Measurements from ENCODE around the gene KCMF1.

Gene KCMF1

DNA sequence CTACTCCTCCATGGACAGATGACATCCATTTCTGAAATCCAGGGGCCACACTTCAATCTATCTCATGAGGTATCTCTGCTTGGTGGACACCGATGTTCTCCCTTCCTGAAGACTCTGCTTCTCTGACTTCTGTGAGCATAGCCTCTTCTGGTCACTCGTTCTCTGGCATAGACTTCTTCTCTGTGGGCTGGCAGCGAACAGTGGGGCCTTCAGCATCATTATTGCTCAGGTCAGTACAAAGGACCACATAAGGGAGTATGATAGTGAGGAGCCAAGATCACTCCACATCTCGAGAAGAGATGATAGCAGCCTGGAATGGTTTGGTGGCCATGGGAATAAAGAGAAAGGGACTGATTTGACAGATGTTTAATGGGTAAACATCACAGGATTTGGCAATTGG, 8.0 kb upstream of the KCMF1 start:
- H4K20me1 ChIP-seq (ENCODE audit: insufficient read depth): no peaks in the 10 kb centered on the region
- no peak overlapping the region for H3K4me2 ChIP-seq
- TF ChIP-seq, protein P1, sequence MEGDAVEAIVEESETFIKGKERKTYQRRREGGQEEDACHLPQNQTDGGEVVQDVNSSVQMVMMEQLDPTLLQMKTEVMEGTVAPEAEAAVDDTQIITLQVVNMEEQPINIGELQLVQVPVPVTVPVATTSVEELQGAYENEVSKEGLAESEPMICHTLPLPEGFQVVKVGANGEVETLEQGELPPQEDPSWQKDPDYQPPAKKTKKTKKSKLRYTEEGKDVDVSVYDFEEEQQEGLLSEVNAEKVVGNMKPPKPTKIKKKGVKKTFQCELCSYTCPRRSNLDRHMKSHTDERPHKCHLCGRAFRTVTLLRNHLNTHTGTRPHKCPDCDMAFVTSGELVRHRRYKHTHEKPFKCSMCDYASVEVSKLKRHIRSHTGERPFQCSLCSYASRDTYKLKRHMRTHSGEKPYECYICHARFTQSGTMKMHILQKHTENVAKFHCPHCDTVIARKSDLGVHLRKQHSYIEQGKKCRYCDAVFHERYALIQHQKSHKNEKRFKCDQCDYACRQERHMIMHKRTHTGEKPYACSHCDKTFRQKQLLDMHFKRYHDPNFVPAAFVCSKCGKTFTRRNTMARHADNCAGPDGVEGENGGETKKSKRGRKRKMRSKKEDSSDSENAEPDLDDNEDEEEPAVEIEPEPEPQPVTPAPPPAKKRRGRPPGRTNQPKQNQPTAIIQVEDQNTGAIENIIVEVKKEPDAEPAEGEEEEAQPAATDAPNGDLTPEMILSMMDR (conservative IDR thresholded peaks at IDR 0.05; ENCODE audit: low read depth, low read length): no peak
- H3K4me1 ChIP-seq (ENCODE audit: low read depth, poor library complexity, severe bottlenecking): peaks cover 56% of the 10 kb centered on the region
- no peak overlapping the region for H3K9ac ChIP-seq
- H3K27me3 ChIP-seq (ENCODE audit: insufficient read depth, low read depth): no peaks in the 10 kb centered on the region
- no peak overlapping the region for H2AFZ ChIP-seq (ENCODE audit: low read depth)
- H3K27ac ChIP-seq: no peak overlapping the region; the same call in 1 of the 2 replicates
- H3K79me2 ChIP-seq (ENCODE audit: insufficient read depth, low read depth): peaks cover 23% of the 10 kb centered on the region
- peaks cover 9% of the 10 kb centered on the region; the same call in 1 of the 2 replicates for H3K36me3 ChIP-seq (ENCODE audit: insufficient read depth)
- no peak overlapping the region for H3K4me3 ChIP-seq (IDR thresholded peaks at IDR 0.05; ENCODE audit: insufficient read depth, low read depth, low read length)

DNA sequence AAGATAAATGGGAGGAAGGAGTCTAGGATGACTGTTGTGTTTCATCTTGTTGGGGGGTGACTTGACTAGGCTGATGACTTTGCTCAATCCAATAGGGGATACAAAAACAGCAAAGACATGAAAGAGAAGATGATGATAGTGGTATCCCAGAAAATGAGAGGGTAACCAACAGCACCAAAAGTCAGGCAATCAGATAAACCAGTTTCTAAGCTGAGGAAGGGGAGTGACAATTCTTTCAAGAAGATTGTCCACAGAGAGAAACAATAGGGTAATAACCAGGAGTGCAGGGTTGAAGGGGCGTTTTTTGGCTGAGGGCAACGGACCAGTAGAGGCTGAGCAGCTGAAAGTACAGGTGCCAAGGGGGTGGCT, 7.7 kb upstream of the KCMF1 start:
- H2AFZ ChIP-seq (ENCODE audit: low read depth): no peak overlapping the region
- no peaks in the 10 kb centered on the region for H4K20me1 ChIP-seq (ENCODE audit: insufficient read depth)
- H3K4me3 ChIP-seq (IDR thresholded peaks at IDR 0.05; ENCODE audit: insufficient read depth, low read depth, low read length): no peak overlapping the region
- H3K79me2 ChIP-seq (ENCODE audit: insufficient read depth, low read depth): peaks cover 27% of the 10 kb centered on the region
- H3K27ac ChIP-seq: no peak overlapping the region; the same call in 1 of the 2 replicates
- H3K27me3 ChIP-seq (ENCODE audit: insufficient read depth, low read depth): no peaks in the 10 kb centered on the region
- H3K9ac ChIP-seq: no peak overlapping the region
- peaks cover 56% of the 10 kb centered on the region for H3K4me1 ChIP-seq (ENCODE audit: low read depth, poor library complexity, severe bottlenecking)
- TF ChIP-seq, protein P1 (conservative IDR thresholded peaks at IDR 0.05; ENCODE audit: low read depth, low read length): no peak
- peaks cover 9% of the 10 kb centered on the region; the same call in 1 of the 2 replicates for H3K36me3 ChIP-seq (ENCODE audit: insufficient read depth)
- H3K4me2 ChIP-seq: no peak overlapping the region

DNA sequence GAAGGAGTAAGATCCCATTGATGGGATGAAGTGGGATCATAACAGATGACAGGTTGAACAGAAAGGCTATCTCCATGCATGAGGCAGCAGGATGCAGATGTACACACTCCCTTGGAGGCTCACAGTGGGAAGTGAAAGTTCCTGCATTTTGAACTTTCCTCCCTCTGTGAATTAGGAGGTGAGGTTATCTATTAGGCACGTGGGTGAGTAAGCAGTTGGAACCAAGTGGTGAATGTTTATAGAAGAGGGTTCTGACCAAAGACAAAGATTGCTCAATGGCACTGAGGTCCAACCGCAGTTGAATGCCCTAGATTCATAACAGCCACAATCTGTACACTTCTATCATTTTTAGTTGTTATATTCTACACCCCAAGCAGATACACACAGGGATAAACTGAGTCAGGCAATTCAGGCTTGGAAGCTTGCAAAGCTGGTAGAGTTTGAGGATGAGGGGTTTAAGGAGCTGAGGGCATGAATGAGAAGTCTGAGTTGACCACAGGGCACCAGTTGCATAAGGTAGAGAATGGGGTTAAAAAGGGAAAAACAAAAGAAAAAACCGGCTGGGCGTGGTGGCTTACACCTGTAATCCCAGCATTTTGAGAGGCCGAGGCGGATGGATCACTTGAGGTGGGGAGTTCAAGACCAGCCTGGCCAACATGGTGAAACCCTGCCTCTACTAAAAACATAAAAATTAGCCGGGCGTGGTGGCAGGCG, 7.1 kb upstream of the KCMF1 start:
- Histone ChIP-seq H3K27ac (no peak overlapping the region), H2AFZ (ENCODE audit: low read depth) (no peak overlapping the region), H3K4me2 (no peak overlapping the region), H3K4me1 (ENCODE audit: low read depth, poor library complexity, severe bottlenecking) (peaks cover 56% of the 10 kb centered on the region), H3K79me2 (ENCODE audit: insufficient read depth, low read depth) (peaks cover 32% of the 10 kb centered on the region), H3K9ac (no peak overlapping the region), H3K4me3 (IDR thresholded peaks at IDR 0.05; ENCODE audit: insufficient read depth, low read depth, low read length) (no peak overlapping the region), H3K36me3 (ENCODE audit: insufficient read depth) (peaks cover 9% of the 10 kb centered on the region; the same call in 1 of the 2 replicates), H4K20me1 (ENCODE audit: insufficient read depth) (no peaks in the 10 kb centered on the region), H3K27me3 (ENCODE audit: insufficient read depth, low read depth) (no peaks in the 10 kb centered on the region)
- TF ChIP-seq, protein P1 (conservative IDR thresholded peaks at IDR 0.05; ENCODE audit: low read depth, low read length): no peak

DNA sequence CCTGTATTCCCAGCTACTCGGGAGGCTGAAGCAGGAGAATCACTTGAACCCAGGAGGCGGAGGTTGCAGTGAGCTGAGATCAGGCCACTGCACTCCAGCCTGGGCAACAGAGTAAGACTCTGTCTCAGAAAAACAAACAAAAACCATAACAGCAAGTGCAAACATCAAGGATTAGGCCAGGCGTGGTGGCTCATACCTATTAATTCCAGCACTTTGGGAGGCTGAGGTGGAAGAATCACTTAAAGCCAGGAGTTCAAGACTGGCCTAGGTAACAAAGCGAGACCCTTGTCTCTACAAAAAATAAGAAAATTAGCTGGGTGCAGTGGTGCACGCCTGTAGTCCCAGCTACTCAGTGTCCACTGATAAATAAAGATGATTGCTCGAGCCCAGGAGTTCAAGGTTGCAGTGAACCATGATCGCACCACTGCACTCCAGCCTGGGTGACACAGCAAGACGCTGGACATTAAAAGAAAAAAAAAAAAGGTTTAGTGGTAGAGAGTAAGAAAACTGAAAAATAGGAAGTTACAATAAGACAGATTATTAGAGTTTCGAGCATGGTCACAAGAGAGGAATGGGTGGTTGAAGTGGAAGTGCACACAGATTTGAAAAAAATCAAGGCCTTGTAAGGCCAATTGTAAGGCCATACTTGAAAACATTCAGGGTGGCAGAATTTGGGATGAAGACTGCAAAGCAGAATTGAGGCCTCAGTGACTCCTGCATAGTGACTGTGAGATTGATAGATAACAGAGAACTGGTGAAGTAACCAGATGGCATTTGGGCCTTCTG, 6.4 kb upstream of the KCMF1 start:
- Histone ChIP-seq H3K4me3 (IDR thresholded peaks at IDR 0.05; ENCODE audit: insufficient read depth, low read depth, low read length) (no peak overlapping the region), H3K4me1 (ENCODE audit: low read depth, poor library complexity, severe bottlenecking) (peaks cover 49% of the 10 kb centered on the region), H3K27ac (no peak overlapping the region), H4K20me1 (ENCODE audit: insufficient read depth) (no peaks in the 10 kb centered on the region), H3K4me2 (no peak overlapping the region), H3K36me3 (ENCODE audit: insufficient read depth) (peaks cover 9% of the 10 kb centered on the region; the same call in 1 of the 2 replicates), H2AFZ (ENCODE audit: low read depth) (no peak overlapping the region), H3K79me2 (ENCODE audit: insufficient read depth, low read depth) (peaks cover 40% of the 10 kb centered on the region), H3K27me3 (ENCODE audit: insufficient read depth, low read depth) (no peaks in the 10 kb centered on the region), H3K9ac (no peak overlapping the region)
- TF ChIP-seq, protein P1 (conservative IDR thresholded peaks at IDR 0.05; ENCODE audit: low read depth, low read length): no peak

All from KMS-11 (cell line).